ENCODE measurements around the gene CRYBB3.

The CRYBB3 gene

GRCh38 chr22:25199731-25200520, at the start of gene CRYBB3:
TSS of gene CRYBB3 (plus strand) at chr22:25199858. CDS start at chr22:25201397, 1,539 bp downstream.
- DNase-seq: no peak

DNA sequence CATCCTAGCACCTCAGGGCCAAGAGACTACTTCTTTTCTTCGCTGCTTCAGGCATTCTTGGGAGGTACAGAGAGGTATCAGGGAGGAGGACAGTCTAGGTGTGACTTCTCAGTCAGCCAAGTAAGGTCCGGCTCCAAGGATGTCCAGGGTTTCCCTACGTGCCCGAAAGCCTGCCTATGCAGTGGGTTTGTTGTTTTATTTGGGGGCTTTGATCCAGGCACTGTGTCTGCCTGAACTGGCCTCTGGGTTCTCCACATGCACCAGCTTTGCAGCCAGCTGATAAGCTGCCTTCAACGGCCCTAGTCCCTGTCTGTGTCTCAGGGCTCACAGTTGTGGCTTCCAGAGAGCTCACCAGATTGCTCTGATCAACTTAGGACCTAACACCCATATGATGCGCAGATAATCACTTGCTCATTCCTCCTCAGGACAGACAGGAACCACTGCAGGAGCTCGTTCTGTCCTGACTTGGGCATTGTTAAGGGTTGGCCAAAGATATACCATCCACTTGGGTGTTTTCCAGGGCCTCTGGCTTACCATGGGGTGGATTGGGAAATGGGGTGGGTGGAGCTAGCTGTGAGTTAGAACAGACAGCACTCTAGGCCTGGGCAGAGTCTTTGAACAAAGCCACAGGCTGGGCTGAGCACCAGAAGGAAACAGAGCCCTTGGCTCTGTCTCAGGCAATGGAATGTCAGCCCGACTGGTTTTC, 45.5 kb upstream of the CRYBB3 start:
- no peak for DNase-seq

- DNase-seq: no peak
Measured at GRCh38 chr22:25154667-25154999, 45.0 kb upstream of the CRYBB3 start.

DNA sequence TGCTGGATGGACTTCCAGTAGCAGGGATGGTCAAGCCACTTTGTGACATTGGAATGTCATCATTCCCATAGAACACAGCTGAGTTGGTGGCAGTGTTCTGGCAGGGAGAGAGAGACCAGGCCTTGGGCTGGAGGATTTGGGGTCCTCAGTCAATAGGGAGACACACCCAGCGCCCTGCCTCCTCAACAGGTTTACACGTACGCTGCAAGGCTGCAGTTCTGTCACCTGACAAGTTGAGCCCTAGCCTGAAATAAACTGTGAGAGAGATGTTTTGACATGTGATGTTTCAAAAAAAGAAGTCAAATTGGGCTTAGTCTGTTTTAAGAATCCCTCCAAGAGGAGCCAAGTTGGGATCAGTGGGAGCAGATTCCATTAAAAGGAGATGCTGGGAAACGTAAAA, 42.9 kb upstream of the CRYBB3 start:
- no peak for DNase-seq

DNA sequence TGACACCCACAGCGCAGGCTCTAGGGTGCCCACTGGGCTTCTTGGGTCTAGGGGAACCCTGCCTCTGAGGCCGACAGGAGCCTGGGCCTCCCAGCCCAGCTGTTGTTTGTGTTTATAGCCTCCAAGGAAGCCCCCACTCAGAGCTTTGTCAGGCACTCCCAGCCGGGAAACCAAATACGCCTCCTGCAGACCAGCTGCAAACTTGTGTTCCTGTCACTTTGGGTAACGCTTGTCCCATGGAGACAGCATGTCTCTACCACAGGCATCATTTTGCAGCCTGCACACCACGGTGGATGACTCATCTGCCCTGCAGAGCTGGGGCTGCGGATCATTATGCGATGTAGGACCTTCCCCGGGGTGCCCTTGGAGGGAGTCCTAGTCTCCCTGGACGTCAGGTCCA, 40.6 kb upstream of the CRYBB3 start:
- no peak for DNase-seq

DNA sequence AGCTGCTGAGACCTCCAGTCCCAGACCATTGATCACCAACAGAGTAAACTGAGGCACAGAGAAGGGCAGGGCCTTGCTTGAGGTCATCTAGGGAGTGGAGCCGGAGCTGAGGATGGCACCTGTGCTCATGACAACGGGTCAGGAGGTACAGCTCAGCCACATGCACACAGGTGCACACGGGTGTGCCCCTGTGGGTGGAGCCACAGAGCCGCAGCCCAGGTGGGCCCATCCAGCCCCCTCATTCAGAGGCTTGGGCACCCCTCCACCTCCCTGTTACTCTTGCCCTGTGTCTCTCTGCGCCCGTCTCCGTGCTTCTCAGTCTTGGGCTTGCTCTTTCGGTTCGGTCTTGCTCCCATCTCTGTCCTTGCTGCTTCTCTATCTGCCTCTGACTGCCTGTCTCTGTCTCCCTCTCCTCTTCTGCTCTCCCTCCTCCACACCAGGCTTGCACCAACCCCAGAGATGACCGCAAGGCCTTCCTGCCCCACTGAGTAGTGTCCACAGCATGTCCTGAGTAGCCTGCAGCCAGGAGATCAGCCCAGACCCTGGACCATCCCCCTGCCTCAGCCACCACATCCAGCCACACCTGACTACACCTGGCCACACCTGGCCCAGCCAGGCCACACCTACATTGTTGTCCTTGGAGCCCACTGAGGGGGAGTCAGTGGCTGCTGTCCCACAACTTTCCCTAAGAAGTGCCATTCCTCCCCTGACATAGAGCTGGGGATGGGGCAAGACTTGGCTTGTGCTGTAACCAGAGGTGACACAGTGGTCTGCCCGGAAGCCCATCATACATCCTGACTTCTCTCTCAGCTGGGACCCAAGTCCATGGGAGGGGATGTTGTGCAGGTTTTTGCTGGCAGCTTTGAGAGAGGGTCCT, 39.3 kb upstream of the CRYBB3 start:
- no peak for DNase-seq

DNA sequence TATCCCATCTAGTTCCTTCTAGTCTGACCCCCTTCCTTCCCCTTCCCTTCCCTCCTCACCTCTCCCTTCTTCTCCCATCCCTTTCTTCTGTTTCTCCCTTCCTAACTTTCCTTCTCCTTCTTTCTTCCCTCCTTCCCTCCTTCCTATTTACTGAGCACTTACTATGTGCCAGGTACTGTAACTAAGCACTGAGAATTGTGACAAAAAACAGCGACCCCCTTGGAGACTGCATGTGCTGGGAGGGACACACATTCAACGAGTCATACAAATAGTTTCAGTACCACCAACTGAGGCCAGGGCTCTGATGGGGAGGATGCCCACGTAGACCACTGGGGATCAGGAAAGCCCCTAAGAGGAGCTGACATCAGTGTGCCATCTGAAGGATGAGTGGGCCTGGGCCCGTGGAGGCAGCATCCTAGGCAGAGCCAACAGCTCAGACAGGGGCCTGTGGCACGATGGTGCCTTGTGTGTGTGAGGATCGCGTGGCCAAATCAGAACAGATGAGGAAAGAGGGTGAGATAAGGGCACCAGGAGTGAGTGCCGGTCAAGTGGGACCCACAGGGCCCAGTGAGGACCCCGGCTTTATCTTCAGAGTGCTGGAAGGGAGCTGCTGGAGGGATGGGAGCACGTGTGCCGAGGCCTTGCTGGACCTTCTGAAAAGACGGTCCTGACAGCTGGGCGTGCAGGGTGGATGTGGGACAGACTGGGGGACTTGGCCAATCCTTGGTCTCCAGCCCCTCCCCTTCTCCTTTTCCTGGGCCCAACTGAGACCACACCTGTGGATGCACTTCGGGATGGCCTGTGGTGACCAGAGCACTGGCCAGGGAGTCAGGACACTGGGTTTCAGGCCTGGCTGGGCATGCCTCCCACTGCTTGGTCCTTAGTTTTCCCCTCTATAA, 38.4 kb upstream of the CRYBB3 start:
- DNase-seq: peak; percentile 18

DNA sequence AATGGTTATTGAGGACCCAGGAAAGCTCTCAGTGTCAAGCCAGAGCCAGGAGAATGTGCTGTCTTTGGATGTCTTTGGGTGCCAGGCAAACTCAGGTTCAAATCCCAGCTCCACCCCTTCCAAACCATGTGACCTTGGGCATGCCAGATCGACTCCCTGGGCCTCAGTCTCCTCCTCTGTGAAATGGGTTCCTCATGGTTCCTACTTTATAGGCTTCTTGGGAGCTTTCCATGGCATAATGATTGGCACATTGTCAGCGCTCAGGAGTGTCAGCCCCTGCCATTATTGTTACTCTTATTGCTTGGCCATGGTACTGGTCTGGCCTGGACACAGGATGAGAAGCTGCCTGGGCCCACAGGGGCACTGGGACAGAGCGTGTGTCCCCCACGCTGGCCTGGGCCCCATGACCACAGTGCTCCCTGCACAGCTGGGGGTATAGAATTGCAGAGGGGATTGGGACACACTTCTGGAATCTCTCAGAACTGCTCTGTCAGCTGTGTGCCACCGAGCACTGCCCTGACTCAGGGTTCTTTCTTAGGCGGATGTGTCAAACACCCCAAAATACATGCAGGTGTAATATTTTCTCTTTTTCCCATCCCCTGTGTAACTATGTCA, 37.6 kb upstream of the CRYBB3 start:
- DNase-seq: no peak

DNA sequence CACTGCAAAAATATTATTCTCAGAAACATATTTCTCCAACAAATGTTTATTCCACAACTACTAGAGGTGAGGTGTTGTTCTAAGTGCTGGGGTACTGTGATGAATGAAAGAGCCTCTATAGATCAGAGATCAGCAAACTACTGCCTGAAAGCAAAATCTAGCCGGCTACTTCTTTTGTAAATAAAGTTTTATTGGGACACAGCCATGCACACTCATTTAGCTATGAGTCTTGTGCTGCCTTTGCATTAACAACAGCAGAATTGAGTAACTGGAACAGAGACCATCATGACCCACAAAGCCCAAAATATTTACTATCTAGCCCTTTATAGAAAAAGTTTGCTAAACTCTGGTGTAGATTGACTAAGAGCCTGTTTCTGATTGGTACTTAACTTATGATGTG, 37.1 kb upstream of the CRYBB3 start:
- no peak for DNase-seq

GRCh38 chr22:25165785-25166184, 33.9 kb upstream of the CRYBB3 start:
- no peak for DNase-seq

- DNase-seq: no peak
Measured at GRCh38 chr22:25166266-25167040, 33.2 kb upstream of the CRYBB3 start.

- DNase-seq: no peak
Measured at GRCh38 chr22:25167082-25167481, 32.6 kb upstream of the CRYBB3 start.

DNA sequence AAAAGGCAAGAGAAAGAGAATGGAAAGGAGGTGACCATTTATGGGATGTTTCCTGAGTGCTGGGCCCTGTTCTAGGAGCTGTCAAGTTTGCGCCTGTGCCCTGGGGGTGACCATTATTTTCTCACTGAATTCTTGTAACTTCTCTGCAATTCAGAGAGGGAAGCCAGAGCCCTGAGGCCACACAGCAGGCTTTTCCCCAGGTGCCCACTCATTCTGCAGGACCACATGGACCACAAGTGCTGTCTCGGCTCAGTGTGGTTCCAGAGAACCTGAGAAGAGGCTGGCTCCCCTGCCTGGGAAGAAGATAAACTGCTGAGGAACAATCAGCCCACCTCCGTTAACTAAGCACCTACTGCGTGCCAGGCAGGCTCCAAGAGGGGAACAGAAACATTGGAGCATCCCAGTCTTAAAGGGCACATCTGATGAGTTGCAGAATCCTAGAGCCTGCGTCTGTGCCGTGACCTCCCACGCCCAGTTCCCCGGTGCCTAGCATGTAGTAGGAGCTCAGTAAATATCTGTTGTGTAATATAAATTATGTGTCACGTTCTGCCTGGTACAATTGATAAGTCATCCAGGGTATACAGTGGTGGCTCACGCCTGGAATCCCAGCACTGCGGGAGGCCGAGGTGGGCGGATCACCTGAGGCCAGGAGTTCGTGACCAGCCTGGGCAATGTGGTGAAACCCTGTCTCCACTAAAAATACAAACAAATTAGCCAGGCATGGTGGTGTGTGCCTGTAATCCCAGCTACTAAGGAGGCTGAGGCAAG, 31.6 kb upstream of the CRYBB3 start:
- no peak for DNase-seq

DNA sequence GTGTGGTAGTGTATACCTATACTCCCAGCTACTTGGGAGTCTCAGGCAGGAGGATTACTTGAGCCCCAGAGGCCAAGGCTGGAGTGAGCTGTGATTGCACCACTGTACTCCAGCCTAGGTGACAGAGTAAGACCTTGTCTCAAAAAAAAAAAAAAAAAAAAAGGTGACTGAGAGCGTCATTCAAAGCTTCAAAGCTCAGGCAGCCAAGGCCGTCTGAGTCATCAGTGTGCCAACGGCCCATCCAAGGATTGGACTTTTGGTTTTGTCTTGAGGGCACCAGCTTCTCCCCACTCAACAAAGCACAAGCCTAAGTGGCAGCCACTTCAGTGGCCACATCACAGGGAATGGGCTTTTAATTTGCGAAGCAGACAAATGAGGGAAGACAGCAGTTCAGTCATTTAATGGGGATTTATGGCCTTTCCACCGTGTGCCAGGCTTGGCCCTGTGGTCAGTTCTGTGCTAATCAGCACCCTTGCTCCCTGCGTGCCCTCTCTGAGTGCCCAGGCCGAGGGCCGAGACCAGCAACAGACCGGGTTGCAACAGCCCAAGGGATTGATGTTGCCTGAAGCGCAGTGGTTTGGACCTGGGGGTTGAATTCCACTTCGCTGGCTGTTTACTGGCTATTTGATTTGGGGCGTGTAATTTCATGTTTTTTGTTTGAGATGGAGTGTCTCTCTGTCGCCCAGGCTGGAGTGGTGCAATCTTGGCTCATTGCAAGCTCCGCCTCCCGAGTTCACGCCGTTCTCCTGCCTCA, 30.2 kb upstream of the CRYBB3 start:
- DNase-seq: no peak

DNA sequence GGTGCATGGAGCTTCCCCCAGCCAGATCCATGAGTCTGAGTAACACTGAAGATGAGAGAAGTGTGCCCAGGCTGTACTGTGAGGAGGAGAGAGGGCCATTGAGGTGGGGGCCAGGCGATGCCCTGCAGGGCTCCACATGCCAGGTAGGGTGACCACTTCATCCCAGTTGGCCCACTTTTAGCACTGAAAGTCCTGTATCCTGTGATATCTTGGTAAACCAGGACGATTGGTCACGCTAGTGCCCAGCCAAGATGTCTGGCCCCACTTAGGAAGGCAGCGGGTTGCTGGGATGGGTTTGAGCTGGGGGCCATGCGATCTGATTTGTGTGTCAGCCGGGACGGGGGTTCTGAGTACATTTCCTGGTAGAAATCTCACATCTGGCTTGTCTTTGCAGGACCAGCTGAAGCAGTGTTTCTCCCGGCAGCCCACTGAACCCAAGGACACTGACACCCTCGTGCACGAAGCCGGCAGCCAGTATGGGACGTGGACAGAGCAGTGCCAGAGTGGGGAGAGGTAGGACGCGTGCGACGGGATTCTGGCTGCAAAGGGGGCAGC, 29.2 kb upstream of the CRYBB3 start:
- no peak for DNase-seq

- peak; percentile 45 for DNase-seq
Measured at GRCh38 chr22:25172153-25172552, 27.5 kb upstream of the CRYBB3 start.

DNA sequence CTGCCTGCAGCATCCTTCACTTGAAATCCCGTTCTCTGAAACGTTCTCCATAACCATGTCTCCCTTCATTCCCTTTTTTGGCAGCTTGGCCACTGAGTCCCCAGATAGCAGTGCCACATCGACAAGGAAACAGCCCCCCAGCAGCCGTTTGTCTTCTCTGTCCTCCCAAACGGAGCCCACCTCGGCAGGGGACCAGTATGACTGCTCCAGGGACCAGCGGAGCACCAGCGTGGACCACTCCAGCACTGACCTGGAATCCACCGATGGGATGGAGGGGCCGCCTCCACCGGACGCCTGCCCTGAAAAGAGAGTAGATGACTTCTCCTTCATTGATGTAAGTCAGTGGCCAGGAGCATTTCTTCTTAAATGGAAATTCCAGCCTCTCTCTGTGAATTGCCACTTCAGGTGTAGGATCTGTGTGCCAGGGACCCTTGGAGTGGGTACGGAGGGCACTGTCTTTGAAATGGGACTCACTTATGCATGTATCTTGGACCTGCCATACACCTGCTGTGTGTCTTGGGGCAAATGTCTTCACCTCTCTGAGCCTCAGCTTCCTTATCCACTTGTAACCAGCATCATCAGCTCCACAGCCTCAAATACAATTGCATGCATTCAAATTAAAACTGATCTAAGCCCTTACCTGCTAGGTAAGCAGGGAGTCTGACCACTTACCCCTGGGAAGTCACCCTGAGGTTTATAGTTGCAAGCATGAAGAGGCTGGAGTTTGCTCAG, 25.3 kb upstream of the CRYBB3 start:
- no peak for DNase-seq

GRCh38 chr22:25174888-25175411, 24.7 kb upstream of the CRYBB3 start:
- DNase-seq: no peak
